ENCODE data around the gene IQGAP2. TPM values are rescaled to one million over a fixed set of nuclear protein-coding genes. Genes with fewer than 3 reads are reported as not detected.

The IQGAP2 gene
- total and polyA plus RNA-seq, 2 donors (not counting 1 experiment from before 2014, with no cell fraction given) = 8.1 to 15.0 TPM

DNA sequence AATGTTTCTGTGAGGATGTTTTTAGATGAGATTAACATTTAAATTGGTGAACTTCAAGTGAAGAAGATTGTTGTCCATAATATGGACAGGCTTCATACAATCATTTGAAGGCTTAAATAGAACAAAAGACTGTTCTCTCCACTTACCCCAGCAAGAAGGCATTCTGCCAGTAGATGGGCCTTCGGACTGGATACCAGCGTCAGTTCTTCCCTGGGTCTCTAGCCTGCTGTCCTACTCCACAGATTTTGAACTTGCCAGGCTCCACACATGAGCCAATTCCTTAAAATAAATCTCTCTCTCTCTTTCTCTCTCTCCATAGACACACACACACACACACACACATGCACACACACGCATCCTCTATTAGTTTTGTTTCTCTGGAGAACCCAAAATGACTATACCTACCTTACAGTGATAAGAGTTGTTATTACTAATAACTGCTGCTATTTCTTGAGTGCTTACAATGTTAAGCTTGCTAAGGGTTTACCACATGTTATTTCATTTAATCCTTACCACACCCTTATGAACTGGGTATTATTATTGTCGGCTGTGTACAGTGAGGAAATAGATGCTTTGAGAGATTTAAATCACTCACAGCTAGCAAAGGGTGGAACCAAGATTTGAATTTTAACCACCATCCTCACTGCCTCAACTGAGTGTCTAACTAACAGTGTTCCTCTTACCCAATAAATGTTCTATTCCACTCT is 19.8 kb upstream of the IQGAP2 start:
- no peaks in the 10 kb centered on the region for H3K4me1 Mint-ChIP-seq
- H3K4me3 ChIP-seq (ENCODE audit: control extremely low read depth in 1 of 5, extremely low read depth in 1 of 5, insufficient read depth in 1 of 5, low read depth in 2 of 5, low read length in 4 of 5) = no peak overlapping the region
- CTCF ChIA-PET = no interaction called here

GRCh38 chr5:76384189-76384588 is 18.9 kb upstream of the IQGAP2 start:
- Mint-ChIP-seq H3K4me1 (no peaks in the 10 kb centered on the region), H3K27ac (no peak overlapping the region), H3K4me3 (no peak overlapping the region), H3K9me3 (ENCODE audit: insufficient read depth) (no peaks in the 10 kb centered on the region), H3K27me3 (peaks cover 4% of the 10 kb centered on the region)
- Histone ChIP-seq H3K79me2 (ENCODE audit: control insufficient read depth, insufficient read depth, low read length) (no peaks in the 10 kb centered on the region), H3K27ac (ENCODE audit: low read length in 2 of 2) (no peak overlapping the region), H3K36me3 (replicated peaks in 1 of 2; ENCODE audit: control extremely low read depth in 1 of 2, control insufficient read depth in 1 of 2, extremely low read depth in 1 of 2, insufficient read depth in 2 of 2, low read length in 1 of 2) (no peaks in the 10 kb centered on the region), H3K4me3 (ENCODE audit: control extremely low read depth in 1 of 5, extremely low read depth in 1 of 5, insufficient read depth in 1 of 5, low read depth in 2 of 5, low read length in 4 of 5) (no peak overlapping the region), H3K27me3 (replicated peaks in 1 of 4; ENCODE audit: control extremely low read depth in 1 of 4, control insufficient read depth in 3 of 4, insufficient read depth in 4 of 4, low read length in 3 of 4) (no peaks in the 10 kb centered on the region), H3K4me2 (replicated peaks; ENCODE audit: low read depth, low read length, poor library complexity, severe bottlenecking) (no peak overlapping the region), H4K20me1 (ENCODE audit: control insufficient read depth, insufficient read depth, low read length, poor library complexity, severe bottlenecking) (no peaks in the 10 kb centered on the region), H3K9me3 (ENCODE audit: control extremely low read depth in 1 of 3, control insufficient read depth in 2 of 3, insufficient read depth in 1 of 3, low read length in 2 of 3) (no peaks in the 10 kb centered on the region), H2AFZ (ENCODE audit: insufficient read depth, low read depth, low read length, poor library complexity, severe bottlenecking) (no peak overlapping the region), H3K9ac (ENCODE audit: low read length) (no peak overlapping the region), H3K4me1 (ENCODE audit: control insufficient read depth in 2 of 2, insufficient read depth in 2 of 2, low read length in 2 of 2) (no peaks in the 10 kb centered on the region)
- DNase-seq (no peak), ATAC-seq (ENCODE audit: low read depth) (no peak)
- POLR2A ChIA-PET = no interaction called here
- WGBS (ENCODE audit: insufficient coverage) = 50% methylated on average over 2 of the region's 4 CpGs
- no peak for TF ChIP-seq EZH2 (IDR thresholded peaks at IDR 0.05; ENCODE audit: borderline replicate concordance, insufficient read depth, low read depth, low read length, poor library complexity, severe bottlenecking)
- intact Hi-C loops (cut with micrococcal nuclease) = no loop called here
- CTCF ChIA-PET = interaction anchor here (1.0 kb wide), 1 partner anchor 18 kb away, joined by 4 read pairs; the partner anchor contains the start of gene IQGAP2

More for the DNA sequence above, 19.8 kb upstream of the IQGAP2 start:
- Mint-ChIP-seq H3K27me3 (peaks cover 3% of the 10 kb centered on the region), H3K4me3 (no peak overlapping the region), H3K9me3 (ENCODE audit: insufficient read depth) (no peaks in the 10 kb centered on the region), H3K27ac (no peak overlapping the region)
- DNase-seq (no peak), ATAC-seq (ENCODE audit: low read depth) (no peak)
- WGBS (ENCODE audit: insufficient coverage) = 100% methylated on average over 2 of the region's 4 CpGs
- H4K20me1 ChIP-seq (ENCODE audit: control insufficient read depth, insufficient read depth, low read length, poor library complexity, severe bottlenecking) = no peaks in the 10 kb centered on the region
- H3K4me1 ChIP-seq (ENCODE audit: control insufficient read depth in 2 of 2, insufficient read depth in 2 of 2, low read length in 2 of 2) = no peaks in the 10 kb centered on the region
- no peak overlapping the region for H2AFZ ChIP-seq (ENCODE audit: insufficient read depth, low read depth, low read length, poor library complexity, severe bottlenecking)
- H3K36me3 ChIP-seq (replicated peaks in 1 of 2; ENCODE audit: control extremely low read depth in 1 of 2, control insufficient read depth in 1 of 2, extremely low read depth in 1 of 2, insufficient read depth in 2 of 2, low read length in 1 of 2) = no peaks in the 10 kb centered on the region
- intact Hi-C loops (cut with micrococcal nuclease) = no loop called here
- H3K79me2 ChIP-seq (ENCODE audit: control insufficient read depth, insufficient read depth, low read length) = no peaks in the 10 kb centered on the region
- H3K4me2 ChIP-seq (replicated peaks; ENCODE audit: low read depth, low read length, poor library complexity, severe bottlenecking) = no peak overlapping the region
- H3K9ac ChIP-seq (ENCODE audit: low read length) = no peak overlapping the region
- H3K27me3 ChIP-seq (replicated peaks in 1 of 4; ENCODE audit: control extremely low read depth in 1 of 4, control insufficient read depth in 3 of 4, insufficient read depth in 4 of 4, low read length in 3 of 4) = no peaks in the 10 kb centered on the region
- H3K9me3 ChIP-seq (ENCODE audit: control extremely low read depth in 1 of 3, control insufficient read depth in 2 of 3, insufficient read depth in 1 of 3, low read length in 2 of 3) = no peaks in the 10 kb centered on the region
- POLR2A ChIA-PET = no interaction called here
- H3K27ac ChIP-seq (ENCODE audit: low read length in 2 of 2) = no peak overlapping the region
- TF ChIP-seq, protein P1, sequence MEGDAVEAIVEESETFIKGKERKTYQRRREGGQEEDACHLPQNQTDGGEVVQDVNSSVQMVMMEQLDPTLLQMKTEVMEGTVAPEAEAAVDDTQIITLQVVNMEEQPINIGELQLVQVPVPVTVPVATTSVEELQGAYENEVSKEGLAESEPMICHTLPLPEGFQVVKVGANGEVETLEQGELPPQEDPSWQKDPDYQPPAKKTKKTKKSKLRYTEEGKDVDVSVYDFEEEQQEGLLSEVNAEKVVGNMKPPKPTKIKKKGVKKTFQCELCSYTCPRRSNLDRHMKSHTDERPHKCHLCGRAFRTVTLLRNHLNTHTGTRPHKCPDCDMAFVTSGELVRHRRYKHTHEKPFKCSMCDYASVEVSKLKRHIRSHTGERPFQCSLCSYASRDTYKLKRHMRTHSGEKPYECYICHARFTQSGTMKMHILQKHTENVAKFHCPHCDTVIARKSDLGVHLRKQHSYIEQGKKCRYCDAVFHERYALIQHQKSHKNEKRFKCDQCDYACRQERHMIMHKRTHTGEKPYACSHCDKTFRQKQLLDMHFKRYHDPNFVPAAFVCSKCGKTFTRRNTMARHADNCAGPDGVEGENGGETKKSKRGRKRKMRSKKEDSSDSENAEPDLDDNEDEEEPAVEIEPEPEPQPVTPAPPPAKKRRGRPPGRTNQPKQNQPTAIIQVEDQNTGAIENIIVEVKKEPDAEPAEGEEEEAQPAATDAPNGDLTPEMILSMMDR (IDR thresholded peaks at IDR 0.05) = no peak
- no peak for TF ChIP-seq EZH2 (IDR thresholded peaks at IDR 0.05; ENCODE audit: borderline replicate concordance, insufficient read depth, low read depth, low read length, poor library complexity, severe bottlenecking)
